ENCODE data around the gene NOS3. TPM values are rescaled to one million over a fixed set of nuclear protein-coding genes. Genes with fewer than 3 reads are reported as not detected.
"Not testable (repeated sequence)": the region's sequence is repeated elsewhere in the genome, so short reads cannot be mapped to it uniquely, and the experiment has no call there.

Gene NOS3
- total RNA-seq, 4 donors from 2014 or later: 6.6 to 50.1 (median 15.8) TPM

DNA sequence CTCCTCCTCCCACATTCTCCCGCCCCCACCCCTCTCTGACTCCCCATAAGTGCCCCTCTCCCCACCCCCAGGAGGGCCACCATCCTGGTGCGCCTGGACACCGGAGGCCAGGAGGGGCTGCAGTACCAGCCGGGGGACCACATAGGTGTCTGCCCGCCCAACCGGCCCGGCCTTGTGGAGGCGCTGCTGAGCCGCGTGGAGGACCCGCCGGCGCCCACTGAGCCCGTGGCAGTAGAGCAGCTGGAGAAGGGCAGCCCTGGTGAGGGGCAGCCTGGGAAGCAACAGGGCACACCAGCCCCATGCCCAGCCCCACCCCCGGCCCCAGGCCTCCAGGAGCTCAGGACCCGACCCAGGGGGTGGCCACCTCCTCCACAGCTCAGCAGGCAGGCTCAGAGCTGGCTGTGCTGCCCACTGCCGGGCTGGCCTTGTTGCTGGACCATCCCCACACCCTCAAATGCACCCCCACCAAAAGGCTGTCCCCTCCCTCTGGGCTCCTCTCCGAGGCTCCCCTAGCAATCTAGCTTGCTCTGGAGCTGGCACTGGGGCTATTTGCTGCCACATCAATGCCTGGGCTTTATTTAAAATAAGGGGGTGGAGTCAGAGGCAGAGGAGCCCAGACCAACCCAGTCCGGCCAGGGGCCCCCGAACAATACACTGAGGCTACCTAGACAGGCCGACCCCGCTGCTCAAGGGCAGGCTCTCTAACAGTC lies 18.7 kb downstream of the NOS3 start:
- H3K36me3 ChIP-seq: no peaks in the 10 kb centered on the region
- H3K27me3 ChIP-seq: peaks cover 0 to 5% of the 10 kb centered on the region in 2 donors
- no peak for DNase-seq
- no peak overlapping the region for H3K4me3 ChIP-seq
- intact Hi-C loops (cut with DNase I; ENCODE audit: low total_unique reads): no loop called here
- H3K4me1 ChIP-seq: peaks cover 0 to 9% of the 10 kb centered on the region in 2 donors
- TF ChIP-seq POLR2A (IDR thresholded peaks at IDR 0.05): no peak
- TF ChIP-seq, protein P1, sequence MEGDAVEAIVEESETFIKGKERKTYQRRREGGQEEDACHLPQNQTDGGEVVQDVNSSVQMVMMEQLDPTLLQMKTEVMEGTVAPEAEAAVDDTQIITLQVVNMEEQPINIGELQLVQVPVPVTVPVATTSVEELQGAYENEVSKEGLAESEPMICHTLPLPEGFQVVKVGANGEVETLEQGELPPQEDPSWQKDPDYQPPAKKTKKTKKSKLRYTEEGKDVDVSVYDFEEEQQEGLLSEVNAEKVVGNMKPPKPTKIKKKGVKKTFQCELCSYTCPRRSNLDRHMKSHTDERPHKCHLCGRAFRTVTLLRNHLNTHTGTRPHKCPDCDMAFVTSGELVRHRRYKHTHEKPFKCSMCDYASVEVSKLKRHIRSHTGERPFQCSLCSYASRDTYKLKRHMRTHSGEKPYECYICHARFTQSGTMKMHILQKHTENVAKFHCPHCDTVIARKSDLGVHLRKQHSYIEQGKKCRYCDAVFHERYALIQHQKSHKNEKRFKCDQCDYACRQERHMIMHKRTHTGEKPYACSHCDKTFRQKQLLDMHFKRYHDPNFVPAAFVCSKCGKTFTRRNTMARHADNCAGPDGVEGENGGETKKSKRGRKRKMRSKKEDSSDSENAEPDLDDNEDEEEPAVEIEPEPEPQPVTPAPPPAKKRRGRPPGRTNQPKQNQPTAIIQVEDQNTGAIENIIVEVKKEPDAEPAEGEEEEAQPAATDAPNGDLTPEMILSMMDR (IDR thresholded peaks at IDR 0.05): no peak
- no peak overlapping the region for H3K27ac ChIP-seq
- no peaks in the 10 kb centered on the region for H3K9me3 ChIP-seq

DNA sequence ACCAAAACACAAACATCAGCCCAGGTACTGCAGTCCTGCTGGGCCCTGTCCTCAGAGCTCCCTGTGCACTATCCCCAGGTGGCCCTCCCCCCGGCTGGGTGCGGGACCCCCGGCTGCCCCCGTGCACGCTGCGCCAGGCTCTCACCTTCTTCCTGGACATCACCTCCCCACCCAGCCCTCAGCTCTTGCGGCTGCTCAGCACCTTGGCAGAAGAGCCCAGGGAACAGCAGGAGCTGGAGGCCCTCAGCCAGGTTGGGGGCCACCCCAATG lies 19.2 kb downstream of the NOS3 start:
- TF ChIP-seq, protein P1 (IDR thresholded peaks at IDR 0.05): no peak
- TF ChIP-seq POLR2A (IDR thresholded peaks at IDR 0.05): no peak
- H3K27me3 ChIP-seq: peaks cover 0 to 5% of the 10 kb centered on the region in 2 donors
- no peak overlapping the region for H3K27ac ChIP-seq
- intact Hi-C loops (cut with DNase I; ENCODE audit: low total_unique reads): no loop called here
- no peaks in the 10 kb centered on the region for H3K36me3 ChIP-seq
- no peak for DNase-seq
- H3K9me3 ChIP-seq: no peaks in the 10 kb centered on the region
- peaks cover 0 to 9% of the 10 kb centered on the region in 2 donors for H3K4me1 ChIP-seq
- no peak overlapping the region for H3K4me3 ChIP-seq

DNA sequence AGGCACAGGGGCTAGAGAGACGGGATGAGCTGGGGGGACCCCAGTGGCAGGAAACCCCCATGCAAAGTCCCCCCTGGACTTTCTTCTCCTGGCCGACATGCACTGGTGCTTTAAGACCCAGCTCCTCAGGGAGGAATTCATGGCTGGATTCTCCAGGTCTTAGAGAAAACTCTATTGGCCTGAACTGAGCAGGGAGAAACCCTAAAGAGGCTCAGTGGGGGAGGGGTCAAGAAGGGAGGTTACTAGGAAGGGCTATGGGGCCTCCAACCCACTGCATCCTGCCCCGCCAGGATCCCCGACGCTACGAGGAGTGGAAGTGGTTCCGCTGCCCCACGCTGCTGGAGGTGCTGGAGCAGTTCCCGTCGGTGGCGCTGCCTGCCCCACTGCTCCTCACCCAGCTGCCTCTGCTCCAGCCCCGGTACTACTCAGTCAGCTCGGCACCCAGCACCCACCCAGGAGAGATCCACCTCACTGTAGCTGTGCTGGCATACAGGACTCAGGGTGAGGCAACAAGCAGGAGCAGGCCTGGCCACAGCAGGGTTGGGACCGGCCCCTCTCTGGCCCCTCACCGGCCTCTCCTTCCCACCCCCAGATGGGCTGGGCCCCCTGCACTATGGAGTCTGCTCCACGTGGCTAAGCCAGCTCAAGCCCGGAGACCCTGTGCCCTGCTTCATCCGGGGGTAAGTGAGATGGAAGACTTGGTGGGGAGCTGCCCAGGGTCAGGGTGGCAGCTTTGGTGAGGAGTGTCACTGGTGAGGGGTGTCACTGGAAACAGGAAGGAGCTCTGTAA lies 19.7 kb downstream of the NOS3 start:
- TF ChIP-seq, protein P1 (IDR thresholded peaks at IDR 0.05): no peak
- TF ChIP-seq POLR2A (IDR thresholded peaks at IDR 0.05): no peak
- H3K36me3 ChIP-seq: no peaks in the 10 kb centered on the region
- H3K27ac ChIP-seq: no peak overlapping the region
- H3K9me3 ChIP-seq: no peaks in the 10 kb centered on the region
- DNase-seq: no peak
- no peak overlapping the region for H3K4me3 ChIP-seq
- H3K27me3 ChIP-seq: peaks cover 0 to 5% of the 10 kb centered on the region in 2 donors
- H3K4me1 ChIP-seq: peaks cover 0 to 9% of the 10 kb centered on the region in 2 donors
- intact Hi-C loops (cut with DNase I; ENCODE audit: low total_unique reads): no loop called here

DNA sequence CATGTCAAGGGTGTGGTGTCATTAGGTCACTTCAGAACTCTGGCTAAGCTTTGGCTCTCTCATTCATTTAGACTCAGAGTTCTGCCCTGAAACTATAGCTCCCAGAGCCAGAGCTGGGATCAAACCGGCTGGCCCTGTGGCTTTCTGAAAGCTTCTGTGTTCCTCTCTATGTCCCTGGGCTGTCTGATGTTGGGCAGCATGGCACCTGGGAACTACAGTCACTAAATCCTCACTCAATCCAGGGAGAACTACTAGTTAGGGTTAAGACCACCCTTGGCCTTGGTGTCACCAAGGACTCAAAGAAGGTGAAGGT lies 20.2 kb downstream of the NOS3 start:
- H3K27me3 ChIP-seq: peaks cover 0 to 5% of the 10 kb centered on the region in 2 donors
- intact Hi-C loops (cut with DNase I; ENCODE audit: low total_unique reads): no loop called here
- no peak overlapping the region for H3K27ac ChIP-seq

DNA sequence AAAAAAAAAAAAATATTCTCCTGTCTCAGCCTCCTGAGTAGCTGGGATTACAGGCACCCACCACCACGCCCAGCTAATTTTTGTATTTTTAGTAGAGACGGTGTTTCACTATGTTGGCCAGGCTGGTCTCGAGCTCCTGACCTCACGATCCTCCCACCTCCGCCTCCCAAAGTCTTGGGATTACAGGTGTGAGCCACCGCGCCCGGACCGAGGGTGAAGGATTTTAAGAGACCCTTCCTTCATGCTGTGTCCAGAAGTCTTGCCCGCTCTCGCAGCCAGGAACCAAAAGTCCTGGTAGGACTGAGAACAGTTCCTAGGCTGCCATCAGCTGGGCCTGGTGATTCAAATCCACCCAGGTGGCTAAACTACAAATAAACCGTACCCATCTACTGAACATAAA lies 20.8 kb downstream of the NOS3 start:
- H3K27me3 ChIP-seq; H3K4me1 ChIP-seq; intact Hi-C loops (cut with DNase I; ENCODE audit: low total_unique reads); H3K4me3 ChIP-seq; DNase-seq; H3K27ac ChIP-seq; H3K9me3 ChIP-seq; H3K36me3 ChIP-seq: not testable (repeated sequence)

More for the DNA sequence above, 20.2 kb downstream of the NOS3 start:
- Histone ChIP-seq H3K9me3 (no peaks in the 10 kb centered on the region), H3K36me3 (no peaks in the 10 kb centered on the region), H3K4me3 (no peak overlapping the region), H3K4me1 (peaks cover 0 to 9% of the 10 kb centered on the region in 2 donors)
- TF ChIP-seq, protein P1 (IDR thresholded peaks at IDR 0.05): no peak
- no peak for TF ChIP-seq POLR2A (IDR thresholded peaks at IDR 0.05)
- no peak for DNase-seq

All from uterus (tissue), 4 donors.